Brain microvascular endothelial cell (primary cell): ENCODE results near the gene THSD7A.

Source experiments
- DNase-seq: peaks from one replicate; pipeline ENCODE4 v3.0.0-alpha.2; 2020
- H3K27ac ChIP-seq: fragments of 250-450 bp; sonication (Bioruptor Pico); 2 replicates; pipeline ENCODE4 v1.5.1; 2020; ENCODE audit warnings: mild to moderate bottlenecking, moderate library complexity
- H3K27me3 ChIP-seq: fragments of 250-450 bp; sonication (Bioruptor Pico); replicated peaks from 2 replicates; pipeline ENCODE4 v1.5.1; 2020; ENCODE audit warnings: mild to moderate bottlenecking
- H3K36me3 ChIP-seq: fragments of 250-450 bp; sonication (Bioruptor Pico); replicated peaks from 2 replicates; pipeline ENCODE4 v1.5.1; 2020; ENCODE audit warnings: mild to moderate bottlenecking
- H3K4me3 ChIP-seq: 2 replicates; pipeline ENCODE4 v1.5.1; 2011; ENCODE audit warnings: low read depth, mild to moderate bottlenecking, control low read depth, low read length, moderate library complexity
- in situ Hi-C: cut with HindIII; loops from 2 replicates; pipeline ENCODE4 v1.10.0; 2017; ENCODE audit warnings: low sequenced_read_pairs, low pct_ligation_motif_present
- TF ChIP-seq, protein P1 (sequence below): IDR thresholded peaks from 2 replicates; pipeline ENCODE4 v1.5.1; 2011; ENCODE audit warnings: low read depth, mild to moderate bottlenecking, moderate library complexity, low read length, control low read depth, inconsistent platforms; ENCODE audit errors: missing control alignments

The THSD7A gene

DNA sequence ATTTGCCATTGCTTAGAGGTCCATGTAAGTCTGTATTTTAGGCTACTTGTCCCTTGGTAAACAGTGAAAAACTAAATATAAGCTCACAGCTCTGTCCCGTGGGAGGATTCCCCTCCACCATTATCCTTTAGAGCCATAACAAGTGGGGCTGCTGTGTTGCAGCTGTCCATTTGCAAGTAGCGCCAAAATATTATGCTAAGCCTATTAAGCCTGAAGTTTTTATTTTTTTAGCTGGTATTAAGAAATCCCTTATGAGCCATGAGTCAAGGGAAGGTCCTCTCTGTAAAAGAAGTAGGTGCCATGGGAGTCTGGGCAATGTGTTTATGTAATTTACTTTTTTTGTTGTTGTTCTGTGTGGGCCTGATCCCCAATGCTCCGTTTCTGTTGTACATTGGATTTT is 183.9 kb downstream of the THSD7A start:
- in situ Hi-C loops = no loop called here
- no peak for DNase-seq
- TF ChIP-seq, protein P1, sequence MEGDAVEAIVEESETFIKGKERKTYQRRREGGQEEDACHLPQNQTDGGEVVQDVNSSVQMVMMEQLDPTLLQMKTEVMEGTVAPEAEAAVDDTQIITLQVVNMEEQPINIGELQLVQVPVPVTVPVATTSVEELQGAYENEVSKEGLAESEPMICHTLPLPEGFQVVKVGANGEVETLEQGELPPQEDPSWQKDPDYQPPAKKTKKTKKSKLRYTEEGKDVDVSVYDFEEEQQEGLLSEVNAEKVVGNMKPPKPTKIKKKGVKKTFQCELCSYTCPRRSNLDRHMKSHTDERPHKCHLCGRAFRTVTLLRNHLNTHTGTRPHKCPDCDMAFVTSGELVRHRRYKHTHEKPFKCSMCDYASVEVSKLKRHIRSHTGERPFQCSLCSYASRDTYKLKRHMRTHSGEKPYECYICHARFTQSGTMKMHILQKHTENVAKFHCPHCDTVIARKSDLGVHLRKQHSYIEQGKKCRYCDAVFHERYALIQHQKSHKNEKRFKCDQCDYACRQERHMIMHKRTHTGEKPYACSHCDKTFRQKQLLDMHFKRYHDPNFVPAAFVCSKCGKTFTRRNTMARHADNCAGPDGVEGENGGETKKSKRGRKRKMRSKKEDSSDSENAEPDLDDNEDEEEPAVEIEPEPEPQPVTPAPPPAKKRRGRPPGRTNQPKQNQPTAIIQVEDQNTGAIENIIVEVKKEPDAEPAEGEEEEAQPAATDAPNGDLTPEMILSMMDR = no peak
- Histone ChIP-seq H3K27ac (no peak overlapping the region), H3K27me3 (no peaks in the 10 kb centered on the region), H3K4me3 (no peak overlapping the region), H3K36me3 (no peaks in the 10 kb centered on the region)

DNA sequence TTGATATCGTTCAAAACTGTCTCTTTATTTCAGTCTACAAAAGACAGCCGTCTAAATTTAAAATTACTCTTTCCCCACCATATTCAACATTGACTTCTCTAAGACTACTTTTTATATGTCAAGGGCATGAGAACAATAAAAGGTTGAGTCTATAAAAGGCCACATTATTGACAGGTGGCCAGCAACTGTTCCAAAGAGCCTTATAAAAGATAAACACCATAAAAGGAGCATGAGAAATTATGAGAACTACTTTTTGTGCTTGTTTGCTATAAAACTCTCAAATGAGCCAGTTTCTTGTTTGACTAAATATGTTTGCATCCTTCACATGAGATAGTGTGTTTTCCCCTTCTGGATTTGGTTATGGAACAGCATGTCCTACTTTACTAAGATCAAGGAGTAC is 189.2 kb downstream of the THSD7A start:
- H3K4me3 ChIP-seq = no peak overlapping the region
- in situ Hi-C loops = no loop called here
- no peak for DNase-seq

DNA sequence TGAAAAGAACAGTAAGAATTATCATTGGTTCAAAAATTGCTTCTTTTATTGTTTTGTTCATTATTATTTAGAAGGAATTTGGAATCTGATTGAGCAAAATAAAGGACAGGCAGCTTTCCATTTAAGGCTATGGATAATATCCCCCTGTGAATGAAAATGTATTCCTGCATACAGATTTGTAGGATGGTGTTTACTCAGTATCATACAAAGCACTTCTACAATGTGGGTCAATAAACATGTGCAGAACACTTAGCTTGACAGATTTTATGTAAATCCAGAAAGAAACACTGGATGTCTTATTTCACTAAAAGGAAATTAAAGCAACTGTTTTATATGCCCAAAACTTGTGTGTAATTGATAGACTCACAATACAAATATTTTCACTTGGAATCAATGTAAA is 189.7 kb downstream of the THSD7A start:
- H3K27ac ChIP-seq = no peak overlapping the region
- no peaks in the 10 kb centered on the region for H3K36me3 ChIP-seq
- TF ChIP-seq, protein P1 = no peak
- in situ Hi-C loops = no loop called here
- DNase-seq = no peak
- H3K27me3 ChIP-seq = no peaks in the 10 kb centered on the region
- no peak overlapping the region for H3K4me3 ChIP-seq

More for the DNA sequence above, 189.2 kb downstream of the THSD7A start:
- TF ChIP-seq, protein P1 = no peak
- Histone ChIP-seq H3K27ac (no peak overlapping the region), H3K36me3 (no peaks in the 10 kb centered on the region), H3K27me3 (no peaks in the 10 kb centered on the region)

DNA sequence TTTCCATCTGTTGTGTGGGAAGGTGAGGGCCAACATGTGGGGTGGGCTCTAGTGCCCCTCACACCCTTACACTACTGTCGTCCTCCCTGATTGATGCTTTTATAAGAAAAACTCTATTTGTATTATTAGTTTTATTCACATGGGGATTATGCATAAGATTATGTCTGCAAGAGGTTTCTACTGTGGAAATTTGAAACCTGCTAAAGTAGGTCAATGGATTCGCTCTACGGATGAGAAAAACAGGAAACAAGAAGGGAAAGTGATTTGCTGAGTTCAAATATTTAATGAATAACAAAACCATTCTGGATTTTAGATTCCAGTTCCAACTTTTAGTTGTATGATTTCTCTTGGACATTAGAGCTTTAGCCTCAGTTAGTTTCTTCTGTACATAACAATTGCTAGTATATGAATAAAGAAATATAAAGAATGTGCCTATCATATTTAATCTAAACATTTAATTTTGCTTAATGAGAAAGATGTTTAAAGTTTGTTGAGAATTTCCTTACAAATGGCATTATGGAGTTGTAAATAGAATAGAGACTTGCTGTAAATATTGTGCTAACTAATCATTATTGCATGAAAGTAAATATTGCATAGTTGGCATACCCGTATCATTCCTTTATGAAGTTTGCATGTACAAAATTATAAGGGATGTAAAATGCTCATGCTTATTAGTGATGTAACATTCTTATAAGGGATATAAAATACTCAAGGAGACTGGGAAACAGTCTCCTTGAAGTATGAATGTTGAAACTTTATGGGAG is 193.8 kb downstream of the THSD7A start:
- DNase-seq = no peak
- in situ Hi-C loops = no loop called here
- H3K4me3 ChIP-seq = no peak overlapping the region
- TF ChIP-seq, protein P1 = no peak
- no peaks in the 10 kb centered on the region for H3K27me3 ChIP-seq
- no peaks in the 10 kb centered on the region for H3K36me3 ChIP-seq
- H3K27ac ChIP-seq = no peak overlapping the region

DNA sequence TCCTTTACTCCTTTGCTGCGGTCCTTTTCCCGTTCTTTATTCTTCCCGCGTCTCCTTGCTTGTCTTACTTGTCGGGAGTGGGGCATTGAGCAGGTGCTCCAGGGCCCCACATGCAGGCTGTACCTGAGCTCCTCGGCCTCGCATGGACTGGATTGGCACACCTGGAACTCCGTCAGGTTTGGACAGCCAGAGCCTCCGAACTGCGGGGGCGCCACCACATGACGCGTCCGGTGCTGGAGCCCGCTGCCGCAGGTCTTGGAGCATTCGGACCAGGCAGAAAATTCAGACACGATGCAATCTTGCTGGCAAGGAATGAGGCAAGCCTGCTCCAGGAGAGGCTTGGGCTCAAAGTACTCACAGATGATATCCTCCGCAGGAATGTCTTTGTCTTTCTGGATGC is 195.7 kb downstream of the THSD7A start:
- Histone ChIP-seq H3K27me3 (no peaks in the 10 kb centered on the region), H3K27ac (no peak overlapping the region), H3K36me3 (no peaks in the 10 kb centered on the region), H3K4me3 (no peak overlapping the region)
- TF ChIP-seq, protein P1 = no peak
- DNase-seq = no peak
- in situ Hi-C loops = no loop called here

DNA sequence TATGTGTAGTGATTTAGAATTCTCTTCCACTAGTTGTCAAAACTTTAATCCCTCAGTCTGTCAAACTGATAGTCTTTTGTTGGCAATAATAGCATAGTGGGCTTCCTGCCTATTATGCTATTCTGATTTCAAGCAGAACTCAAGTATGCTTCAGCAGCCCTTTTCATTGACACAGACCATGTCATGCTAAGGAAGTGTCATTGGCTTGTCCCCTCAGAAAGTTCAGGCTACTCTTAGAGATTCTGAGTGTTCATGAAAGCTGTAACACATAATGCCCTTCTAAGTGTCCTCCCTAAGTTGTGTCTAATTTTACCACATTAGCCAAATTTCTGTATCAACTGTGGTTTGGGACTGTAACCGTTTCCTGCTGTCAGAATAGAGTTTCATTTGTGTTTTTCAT is 198.7 kb downstream of the THSD7A start:
- Histone ChIP-seq H3K36me3 (no peaks in the 10 kb centered on the region), H3K27ac (no peak overlapping the region), H3K4me3 (no peak overlapping the region), H3K27me3 (no peaks in the 10 kb centered on the region)
- DNase-seq = no peak
- TF ChIP-seq, protein P1 = no peak
- in situ Hi-C loops = no loop called here
